ENCODE measurements around the gene AGER.

AGER gene

GRCh38 chr6:32168807-32169591 lies 15.1 kb downstream of the AGER start:
- no peak for DNase-seq (ENCODE audit: low spot score)

GRCh38 chr6:32168350-32168749 lies 15.7 kb downstream of the AGER start:
- no peak for DNase-seq (ENCODE audit: low spot score)

GRCh38 chr6:32167761-32168262 lies 16.2 kb downstream of the AGER start:
- DNase-seq (ENCODE audit: low spot score): no peak

GRCh38 chr6:32167154-32167760 lies 16.8 kb downstream of the AGER start:
- DNase-seq (ENCODE audit: low spot score): no peak

GRCh38 chr6:32166411-32167061 lies 17.5 kb downstream of the AGER start:
- no peak for DNase-seq (ENCODE audit: low spot score)

GRCh38 chr6:32164295-32164694 lies 19.8 kb downstream of the AGER start, which contains the start of gene EGFL8:
Gene EGFL8 (plus strand): TSS chr6:32164595. CDS start chr6:32166166, 1,571 bp downstream.
- no peak for DNase-seq (ENCODE audit: low spot score)

- no peak for DNase-seq (ENCODE audit: low spot score)
Measured at GRCh38 chr6:32163559-32164258, 20.3 kb downstream of the AGER start.

GRCh38 chr6:32158052-32158451 lies 26.0 kb downstream of the AGER start:
- DNase-seq (ENCODE audit: low spot score): no peak

- DNase-seq (ENCODE audit: low spot score): no peak
Measured at GRCh38 chr6:32156891-32157290, 27.2 kb downstream of the AGER start.

- DNase-seq (ENCODE audit: low spot score): peak; percentile 73
Measured at GRCh38 chr6:32154514-32155161, 29.4 kb downstream of the AGER start.

- peak; percentile 63 for DNase-seq (ENCODE audit: low spot score)
Measured at GRCh38 chr6:32153564-32154513, 30.2 kb downstream of the AGER start, which contains the start of gene PPT2. Gene PPT2 (plus strand): TSS chr6:32154141. CDS start chr6:32154595, 454 bp downstream.

GRCh38 chr6:32152769-32153563 lies 31.1 kb downstream of the AGER start:
- DNase-seq (ENCODE audit: low spot score): no peak

GRCh38 chr6:32151863-32152768 lies 31.9 kb downstream of the AGER start, which contains the start of gene PRRT1:
Gene PRRT1 (minus strand): TSS chr6:32151939. CDS start chr6:32151827, 112 bp downstream.
- DNase-seq (ENCODE audit: low spot score): no peak

- DNase-seq (ENCODE audit: low spot score): no peak
Measured at GRCh38 chr6:32151181-32151862, 32.7 kb downstream of the AGER start.

GRCh38 chr6:32149932-32150870 lies 33.9 kb downstream of the AGER start:
- no peak for DNase-seq (ENCODE audit: low spot score)

GRCh38 chr6:32149092-32149755 lies 34.8 kb downstream of the AGER start:
- no peak for DNase-seq (ENCODE audit: low spot score)

Measured in CD4-positive, alpha-beta T cell treated with Interleukin-6 at 100 ng/mL for 8 hours (primary cell).